C4-2B (cell line): ENCODE measurements around the gene PROSER3.

Experiments used
- CTCF ChIP-seq: fragments of 450-650 bp; conservative IDR thresholded peaks from 2 replicates; pipeline ENCODE4 v1.5.1; 2017; ENCODE audit warnings: mild to moderate bottlenecking
- ZFX ChIP-seq: fragments of 450-650 bp; IDR thresholded peaks from 2 replicates; pipeline ENCODE4 v1.6.1; 2017

GRCh38 chr19:35741203-35741515, 16.8 kb upstream of the PROSER3 start:
- no peak; the same call in 1 of the 2 replicates for TF ChIP-seq CTCF
- no peak for TF ChIP-seq ZFX
